Activated T-helper 1 cell treated with anti-CD3 and anti-CD28 coated beads, Interleukin-12 subunit alpha, Interleukin-12 subunit beta, Interleukin-2, Interleukin-4 antibody, amounts not matched to agents 30 ng/mL and 10 ng/mL and 1 ng/mL, durations not matched to agents 14 hours and 24 hours and 36 hours (primary cell): ENCODE results near the gene NFE2L2. TPM values are rescaled to one million over a fixed set of nuclear protein-coding genes. Genes with fewer than 3 reads are reported as not detected.
A peak's percentile ranks its signal among the peaks of the same experiment; 100 is the strongest.
"Not testable (repeated sequence)": the region's sequence is repeated elsewhere in the genome, so short reads cannot be mapped to it uniquely, and the experiment has no call there.

Experiments used
- DNase-seq: peaks from one replicate; pipeline ENCODE4 v3.0.0; 2021; ENCODE audit warnings: low spot score
- H3K27ac Mint-ChIP-seq: one replicate; pipeline ENCODE4 v1.8.0; 2021; ENCODE audit warnings: mild to moderate bottlenecking, mixed read lengths
- H3K27me3 Mint-ChIP-seq: one replicate; pipeline ENCODE4 v1.8.0; 2022; ENCODE audit warnings: mild to moderate bottlenecking, moderate library complexity, mixed read lengths; ENCODE audit not compliant: insufficient read depth
- H3K36me3 Mint-ChIP-seq: one replicate; pipeline ENCODE4 v1.8.0; 2021; ENCODE audit warnings: low read depth, mixed read lengths
- H3K4me1 Mint-ChIP-seq: one replicate; pipeline ENCODE4 v1.8.0; 2021; ENCODE audit warnings: low read depth, mixed read lengths
- H3K4me3 Mint-ChIP-seq: one replicate; pipeline ENCODE4 v1.8.0; 2021; ENCODE audit warnings: mild to moderate bottlenecking, moderate library complexity, mixed read lengths
- H3K9me3 Mint-ChIP-seq: one replicate; pipeline ENCODE4 v1.8.0; 2021; ENCODE audit warnings: mixed read lengths
- intact Hi-C: fragments of 100-400 bp; cut with micrococcal nuclease; formaldehyde crosslinking; loops from one replicate; pipeline ENCODE4 v1.15.1; 2024
- total RNA-seq: library from RNA; stranded (reverse); gene quantifications from 2 replicates; pipeline ENCODE4 v1.2.3, GENCODE V29; 2022

The NFE2L2 gene
- total RNA-seq, result 68.2 and 71.2 TPM in 2 replicates

DNA sequence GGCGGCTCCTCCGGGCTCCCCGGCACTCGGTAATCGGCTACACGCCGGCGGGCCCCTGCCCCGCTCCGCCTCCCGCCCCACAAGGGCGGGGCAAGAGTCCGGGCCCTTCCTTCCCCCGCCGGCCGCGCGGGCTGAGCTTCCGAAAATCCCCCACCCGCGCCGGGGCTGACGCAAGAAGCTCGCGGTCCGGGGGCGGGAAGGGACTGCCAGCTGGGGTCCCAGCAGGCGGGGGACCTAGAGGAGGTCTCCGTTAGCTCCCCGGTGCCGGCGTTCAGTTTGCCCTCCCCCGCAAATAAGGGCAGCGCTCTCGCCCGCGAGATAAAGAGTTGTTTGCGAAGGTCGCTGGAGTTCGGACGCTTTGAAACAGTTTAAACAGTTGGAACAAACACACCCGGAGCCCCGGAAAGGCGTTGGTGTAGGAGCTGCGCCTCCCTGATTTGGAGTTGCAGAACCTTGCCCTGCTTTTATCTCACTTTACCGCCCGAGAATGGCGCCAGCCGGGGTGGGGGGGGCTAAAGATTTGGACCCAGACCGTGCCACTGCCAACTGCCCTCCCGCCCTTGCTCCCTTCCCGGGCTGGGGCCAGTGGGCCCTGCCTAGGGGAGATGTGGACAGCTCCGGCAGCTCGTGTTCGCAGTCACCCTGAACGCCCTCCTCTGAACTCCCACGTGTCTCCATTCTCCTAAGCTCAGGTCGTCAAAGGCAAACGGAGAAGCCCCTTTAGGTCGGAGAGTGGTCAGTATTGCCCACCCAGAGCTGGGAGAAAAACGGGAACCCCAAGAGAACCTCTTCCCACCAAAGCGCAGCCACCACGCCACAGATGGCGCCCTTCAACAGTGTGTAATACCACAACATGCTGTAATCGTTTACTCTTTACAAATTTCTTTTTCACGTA lies at the start of gene NFE2L2:
TSS of gene NFE2L2 (minus strand) at position 35 of the 895 bp plus-strand sequence. CDS start 151 bp downstream, outside the sequence.
- Mint-ChIP-seq H3K4me1 (peaks cover 72% of the 10 kb centered on the region), H3K4me3 (peak within 1 kb of the TSS; percentile 93), H3K27ac (peak within 1 kb of the TSS; percentile 99), H3K27me3 (no peaks in the 10 kb centered on the region), H3K36me3 (peaks cover 21% of the 10 kb centered on the region), H3K9me3 (peaks cover 4% of the 10 kb centered on the region)
- peak; percentile 93 for DNase-seq
- intact Hi-C loops, result loop anchor here (1.0 to 10.0 kb wide), 6 partner anchors 25 to 460 kb away; no protein-coding TSS in a partner anchor

DNA sequence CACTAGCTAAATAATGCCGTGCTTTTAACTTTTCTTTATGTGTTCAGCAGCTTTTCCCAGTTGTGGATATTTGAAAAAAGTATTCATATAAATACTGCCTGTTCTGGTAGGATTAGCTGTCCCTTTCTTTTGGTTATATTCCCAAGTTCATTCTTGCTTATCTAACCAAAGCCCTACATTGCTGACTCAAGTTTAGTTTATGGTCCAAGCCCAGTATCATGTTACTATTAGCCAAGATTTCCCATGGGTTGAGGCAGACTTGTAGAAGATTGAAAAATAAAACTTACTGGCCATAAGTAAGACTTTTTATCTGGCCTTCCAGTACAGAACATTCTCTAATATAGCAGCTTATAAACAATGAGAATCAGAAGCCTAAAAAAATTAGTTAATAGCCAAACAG lies 49.7 kb upstream of the NFE2L2 start:
- DNase-seq, result no peak
- peaks cover 3% of the 10 kb centered on the region for H3K27me3 Mint-ChIP-seq
- peaks cover 6% of the 10 kb centered on the region for H3K36me3 Mint-ChIP-seq
- no peak overlapping the region for H3K27ac Mint-ChIP-seq
- H3K9me3 Mint-ChIP-seq, result peaks cover 9% of the 10 kb centered on the region
- H3K4me3 Mint-ChIP-seq, result no peak overlapping the region
- H3K4me1 Mint-ChIP-seq, result peaks cover 9% of the 10 kb centered on the region
- intact Hi-C loops, result loop anchor here (2.0 kb wide), 1 partner anchor 15 kb away; no protein-coding TSS in a partner anchor

DNA sequence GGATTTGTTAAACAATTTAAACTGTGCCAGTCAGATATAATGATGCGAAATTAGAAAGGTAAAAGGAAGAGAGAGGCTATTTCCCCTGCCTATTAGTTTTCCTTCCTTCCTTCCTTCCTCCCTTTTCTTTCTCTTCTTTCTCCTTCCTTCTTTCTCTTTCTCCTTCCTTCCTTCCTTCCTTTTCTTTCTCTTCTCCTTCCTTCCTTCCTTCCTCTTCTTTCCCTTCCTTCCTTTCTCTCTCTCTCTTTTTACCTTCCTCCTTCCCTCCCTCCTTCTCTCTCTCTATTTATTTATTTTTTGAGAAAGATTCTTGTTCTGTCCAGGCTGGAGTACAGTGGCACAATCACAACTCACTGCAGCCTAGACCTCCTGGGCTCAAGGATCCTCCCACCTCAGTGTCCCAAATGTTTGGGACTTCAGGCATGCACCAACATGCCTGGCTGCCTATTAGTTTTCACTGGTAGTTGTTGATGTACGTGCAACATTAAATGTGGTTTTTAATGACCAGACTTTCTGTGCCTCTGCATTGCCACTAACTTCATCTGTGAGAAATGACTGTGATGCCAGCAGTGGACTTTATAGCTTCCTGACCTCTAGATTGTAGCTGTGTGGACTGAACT lies 48.7 kb upstream of the NFE2L2 start:
- no peak for DNase-seq
- intact Hi-C loops, result no loop called here
- no peak overlapping the region for H3K4me3 Mint-ChIP-seq
- H3K27ac Mint-ChIP-seq, result no peak overlapping the region
- peaks cover 7% of the 10 kb centered on the region for H3K36me3 Mint-ChIP-seq
- peaks cover 3% of the 10 kb centered on the region for H3K27me3 Mint-ChIP-seq
- peaks cover 15% of the 10 kb centered on the region for H3K4me1 Mint-ChIP-seq
- H3K9me3 Mint-ChIP-seq, result peaks cover 9% of the 10 kb centered on the region

DNA sequence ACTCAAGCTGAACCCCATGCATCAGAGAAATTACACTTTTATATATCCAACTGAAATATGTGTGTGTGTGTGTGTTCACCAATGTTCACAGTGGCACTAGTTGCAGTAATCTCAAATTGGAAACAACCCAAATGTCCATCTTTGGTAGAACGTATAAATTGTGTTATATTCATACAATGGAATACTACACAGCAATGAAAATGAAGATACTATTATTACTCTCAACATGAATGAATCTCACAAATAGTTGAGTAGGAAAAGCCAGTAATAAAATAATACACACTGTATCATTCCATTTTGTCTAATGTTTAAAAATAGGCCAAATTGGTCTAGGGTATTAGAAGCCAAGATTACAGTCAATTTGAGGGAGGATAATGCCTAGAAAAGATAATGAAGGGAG lies 48.0 kb upstream of the NFE2L2 start:
- no peak overlapping the region for H3K4me3 Mint-ChIP-seq
- peaks cover 15% of the 10 kb centered on the region for H3K4me1 Mint-ChIP-seq
- H3K27ac Mint-ChIP-seq, result no peak overlapping the region
- no peak for DNase-seq
- H3K9me3 Mint-ChIP-seq, result peaks cover 9% of the 10 kb centered on the region
- intact Hi-C loops, result no loop called here
- H3K27me3 Mint-ChIP-seq, result peaks cover 3% of the 10 kb centered on the region
- peaks cover 6% of the 10 kb centered on the region for H3K36me3 Mint-ChIP-seq

DNA sequence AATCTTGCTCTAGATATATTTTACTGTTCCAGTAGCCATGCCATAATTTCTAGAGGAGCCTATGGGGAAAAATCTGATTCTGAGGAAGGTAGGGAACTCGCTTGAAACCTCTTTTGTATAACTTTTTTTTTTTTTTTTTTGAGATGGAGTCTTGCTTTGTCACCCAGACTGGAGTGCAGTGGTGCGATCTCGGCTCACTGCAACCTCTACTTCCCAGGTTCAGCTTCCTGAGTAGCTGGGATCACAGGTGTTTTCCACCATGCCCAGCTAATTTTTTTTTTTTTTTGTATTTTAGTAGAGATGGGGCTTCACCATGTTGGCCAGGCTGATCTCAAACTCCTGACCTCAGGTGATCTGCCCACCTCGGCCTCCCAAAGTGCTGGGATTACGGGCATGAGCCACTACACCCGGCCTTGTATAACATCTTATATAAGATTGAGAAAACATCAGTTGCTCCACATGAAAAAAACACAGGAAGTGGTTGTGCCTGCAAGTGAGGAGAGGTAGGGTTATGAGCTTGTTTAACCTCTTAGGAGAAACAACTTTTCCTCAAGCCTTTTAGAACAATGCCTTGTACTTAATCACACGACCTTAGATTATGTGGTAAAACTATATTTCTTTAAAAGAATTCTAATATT lies 45.3 kb upstream of the NFE2L2 start:
- intact Hi-C loops, H3K27me3 Mint-ChIP-seq, H3K9me3 Mint-ChIP-seq, DNase-seq: not testable (repeated sequence)
- peak overlapping the region; percentile 63 for H3K27ac Mint-ChIP-seq
- peaks cover 12% of the 10 kb centered on the region for H3K36me3 Mint-ChIP-seq
- peak overlapping the region; percentile 42 for H3K4me3 Mint-ChIP-seq
- H3K4me1 Mint-ChIP-seq, result peaks cover 27% of the 10 kb centered on the region

DNA sequence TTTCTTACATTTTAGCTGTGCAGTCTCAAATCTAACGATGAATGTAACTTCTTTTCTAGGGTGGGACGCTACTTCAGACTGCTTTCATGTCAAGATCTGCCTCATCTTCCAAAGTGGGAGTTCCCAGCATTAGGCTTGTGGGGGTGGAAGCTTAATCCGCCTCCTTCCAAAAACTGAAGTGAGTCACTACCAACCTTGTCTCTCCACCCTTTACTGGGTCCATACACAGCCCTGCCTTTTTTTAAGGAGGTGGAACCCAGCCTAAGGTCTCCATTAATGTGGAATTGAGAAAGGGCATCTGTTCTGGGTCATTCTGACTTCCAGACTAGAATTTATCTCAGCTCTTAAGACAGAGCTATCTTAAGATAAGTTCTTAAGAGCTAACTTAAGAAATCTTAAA lies 42.0 kb upstream of the NFE2L2 start:
- Mint-ChIP-seq H3K4me1 (peaks cover 27% of the 10 kb centered on the region), H3K27ac (no peak overlapping the region), H3K27me3 (peaks cover 2% of the 10 kb centered on the region), H3K4me3 (no peak overlapping the region), H3K9me3 (no peaks in the 10 kb centered on the region), H3K36me3 (peaks cover 16% of the 10 kb centered on the region)
- DNase-seq, result no peak
- intact Hi-C loops, result no loop called here

DNA sequence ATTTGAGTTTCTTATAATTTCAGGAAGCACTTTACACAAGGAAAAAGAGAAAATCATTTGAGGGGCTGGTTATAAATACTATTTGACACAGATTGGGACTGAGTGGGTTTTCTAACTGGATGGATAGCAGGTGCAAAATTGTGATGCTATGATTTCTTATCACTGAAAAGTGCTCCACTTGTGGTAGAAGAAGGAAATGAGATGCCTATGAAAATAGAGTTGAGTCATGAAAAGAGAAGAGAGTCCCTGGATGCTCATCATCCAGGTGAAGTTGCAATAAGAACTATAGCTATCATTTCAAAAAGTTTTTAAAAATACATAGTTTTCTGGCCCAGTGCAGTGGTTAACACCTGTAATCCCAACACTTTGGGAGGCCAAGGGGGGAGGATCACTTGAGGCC lies 39.4 kb upstream of the NFE2L2 start:
- intact Hi-C loops, result no loop called here

DNA sequence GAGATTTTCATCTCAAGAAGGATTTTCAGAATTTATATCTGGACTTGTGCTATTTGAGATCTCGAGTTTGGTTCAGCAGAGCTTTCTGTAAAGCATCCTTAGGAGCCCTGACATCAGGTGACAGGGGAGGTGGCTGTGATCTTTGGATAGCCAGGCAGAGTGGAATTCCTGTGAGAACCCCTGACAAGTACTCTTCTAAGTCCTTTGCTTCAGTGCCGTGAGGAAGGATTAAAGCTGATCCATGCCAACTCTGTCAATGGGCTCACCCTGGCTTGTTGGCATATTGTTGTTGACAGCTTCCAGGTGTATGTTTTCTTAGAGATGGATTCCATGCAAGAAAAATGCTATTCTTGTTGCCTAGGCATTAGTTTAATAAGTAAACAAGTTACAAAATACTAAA lies 38.0 kb upstream of the NFE2L2 start:
- Mint-ChIP-seq H3K27ac (no peak overlapping the region), H3K36me3 (peaks cover 12% of the 10 kb centered on the region), H3K27me3 (peaks cover 2% of the 10 kb centered on the region), H3K9me3 (no peaks in the 10 kb centered on the region), H3K4me3 (no peak overlapping the region), H3K4me1 (peaks cover 12% of the 10 kb centered on the region)
- intact Hi-C loops, result no loop called here
- DNase-seq, result no peak

More for the DNA sequence above, 39.4 kb upstream of the NFE2L2 start:
- peaks cover 12% of the 10 kb centered on the region for H3K36me3 Mint-ChIP-seq
- peaks cover 2% of the 10 kb centered on the region for H3K27me3 Mint-ChIP-seq
- peaks cover 15% of the 10 kb centered on the region for H3K4me1 Mint-ChIP-seq
- H3K4me3 Mint-ChIP-seq, result no peak overlapping the region
- no peak overlapping the region for H3K27ac Mint-ChIP-seq
- no peak for DNase-seq
- no peaks in the 10 kb centered on the region for H3K9me3 Mint-ChIP-seq

DNA sequence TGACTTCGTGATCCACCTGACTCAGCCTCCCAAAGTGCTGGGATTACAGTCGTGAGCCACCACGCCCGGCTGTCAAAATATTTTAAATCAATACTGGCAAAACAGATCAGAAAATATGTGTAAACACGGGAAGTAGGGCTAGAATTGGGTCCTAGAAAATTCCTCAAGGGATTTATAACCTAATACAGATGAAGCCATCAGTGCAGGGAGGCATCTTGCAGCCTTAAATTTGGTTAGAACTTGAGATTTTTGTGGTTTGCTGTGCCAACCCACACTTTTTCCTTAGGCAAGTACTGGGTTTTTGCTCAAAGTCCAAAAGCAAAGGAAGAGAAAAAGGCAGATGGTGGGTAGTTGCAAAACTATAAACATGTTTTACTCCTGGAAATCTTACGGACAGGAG lies 33.7 kb upstream of the NFE2L2 start:
- Mint-ChIP-seq H3K36me3 (peaks cover 5% of the 10 kb centered on the region), H3K27me3 (peaks cover 2% of the 10 kb centered on the region), H3K27ac (no peak overlapping the region), H3K4me3 (no peak overlapping the region), H3K9me3 (no peaks in the 10 kb centered on the region), H3K4me1 (peaks cover 26% of the 10 kb centered on the region)
- intact Hi-C loops, result loop anchor here (2.0 to 5.0 kb wide), 2 partner anchors 17 to 66 kb away; no protein-coding TSS in a partner anchor
- no peak for DNase-seq

DNA sequence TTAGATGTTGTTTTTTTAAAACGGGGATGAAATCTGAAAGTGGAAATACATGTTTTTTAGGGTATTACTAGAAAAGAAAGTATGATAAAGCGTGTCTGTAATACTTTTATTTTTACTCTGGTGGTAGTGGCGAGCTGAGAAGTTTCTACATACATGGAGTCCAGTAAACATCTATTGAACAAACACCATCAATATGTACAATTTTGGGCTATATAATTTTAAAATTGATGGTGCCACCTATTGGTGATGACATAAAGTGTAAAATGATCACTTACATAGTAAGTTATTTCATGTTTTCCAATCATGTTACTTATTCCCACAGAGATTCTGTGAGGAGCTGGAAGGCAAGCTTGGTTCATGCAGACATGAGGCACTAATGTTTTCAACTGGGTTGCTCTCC lies 31.5 kb upstream of the NFE2L2 start:
- Mint-ChIP-seq H3K27ac (peak overlapping the region; percentile 1), H3K4me3 (no peak overlapping the region), H3K27me3 (peaks cover 2% of the 10 kb centered on the region), H3K4me1 (peaks cover 47% of the 10 kb centered on the region), H3K36me3 (peaks cover 3% of the 10 kb centered on the region), H3K9me3 (no peaks in the 10 kb centered on the region)
- intact Hi-C loops, result loop anchor here (1.0 to 5.0 kb wide), 4 partner anchors 33 to 132 kb away; no protein-coding TSS in a partner anchor
- no peak for DNase-seq

DNA sequence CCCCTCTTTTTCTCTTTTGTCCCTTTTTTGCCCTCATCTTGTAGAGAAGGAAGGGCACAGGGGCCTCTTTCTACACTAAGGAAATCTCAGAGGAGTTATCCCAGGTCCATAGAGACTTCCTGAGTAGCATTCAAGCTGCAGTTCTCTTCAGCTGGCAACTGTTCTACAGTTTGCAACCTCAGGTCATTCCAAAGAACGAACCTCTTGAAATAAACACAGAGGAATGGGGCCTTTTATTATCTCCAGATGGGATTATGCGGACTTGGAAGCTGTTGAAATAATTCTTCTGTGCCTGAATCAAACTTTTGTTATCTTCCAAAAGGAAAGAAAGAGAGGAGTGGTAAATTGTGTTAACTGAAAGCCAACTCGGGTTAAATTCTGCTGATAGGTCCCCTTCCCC lies 31.0 kb upstream of the NFE2L2 start:
- H3K27me3 Mint-ChIP-seq, result peaks cover 2% of the 10 kb centered on the region
- H3K36me3 Mint-ChIP-seq, result peaks cover 3% of the 10 kb centered on the region
- H3K4me3 Mint-ChIP-seq, result no peak overlapping the region
- peaks cover 49% of the 10 kb centered on the region for H3K4me1 Mint-ChIP-seq
- DNase-seq, result no peak
- H3K9me3 Mint-ChIP-seq, result no peaks in the 10 kb centered on the region
- H3K27ac Mint-ChIP-seq, result no peak overlapping the region
- intact Hi-C loops, result loop anchor here (5.0 kb wide), 1 partner anchor 63 kb away; no protein-coding TSS in a partner anchor

DNA sequence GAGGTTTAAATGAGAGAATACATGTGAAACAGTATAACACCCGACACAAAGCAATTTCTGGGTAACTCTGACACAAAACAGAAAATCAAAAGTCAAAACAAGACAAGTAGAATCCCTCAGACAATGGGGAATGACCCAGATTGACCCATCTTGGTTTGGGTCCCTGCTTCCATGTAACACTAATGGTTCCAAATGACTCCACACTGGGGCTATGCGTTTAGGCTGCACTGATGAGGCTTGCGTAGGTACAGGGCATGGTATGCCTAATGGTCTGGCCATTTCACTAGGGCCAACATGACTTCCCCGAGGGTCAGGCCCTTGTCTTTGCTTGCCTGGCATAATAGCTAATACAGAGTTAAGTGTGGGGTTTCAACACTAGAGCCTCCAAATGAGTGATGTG lies 27.2 kb upstream of the NFE2L2 start:
- Mint-ChIP-seq H3K4me3 (peak overlapping the region; percentile 32), H3K27me3 (peaks cover 2% of the 10 kb centered on the region), H3K36me3 (peaks cover 3% of the 10 kb centered on the region), H3K27ac (peak overlapping the region; percentile 63), H3K9me3 (no peaks in the 10 kb centered on the region), H3K4me1 (peaks cover 75% of the 10 kb centered on the region)
- intact Hi-C loops, result loop anchor here (1.0 kb wide), 1 partner anchor 79 kb away; the partner anchor contains the start of gene HNRNPA3
- no peak for DNase-seq
